Memory B cell (primary cell): Measurements from ENCODE around the gene FLRT2.

Source experiments
- ATAC-seq: fragments of 150-1000 bp; cut with Tn5 transposase; 2 replicates; pipeline ENCODE4 v1.10.0; 2021; ENCODE audit warnings: low read depth, mild to moderate bottlenecking, moderate library complexity
- DNase-seq, 2 donors: peaks; one replicate each; pipeline ENCODE4 v3.0.0; 2022; ENCODE audit warnings: low spot score in 2 of 2
- H3K27ac Mint-ChIP-seq: one replicate; pipeline ENCODE4 v1.8.0; 2022; ENCODE audit warnings: mild to moderate bottlenecking, moderate library complexity, mixed read lengths
- H3K27me3 Mint-ChIP-seq: one replicate; pipeline ENCODE4 v1.8.0; 2022; ENCODE audit warnings: mixed read lengths
- H3K36me3 Mint-ChIP-seq: one replicate; pipeline ENCODE4 v1.8.0; 2022; ENCODE audit warnings: mild to moderate bottlenecking, mixed read lengths
- H3K4me1 Mint-ChIP-seq: one replicate; pipeline ENCODE4 v1.8.0; 2022; ENCODE audit warnings: mixed read lengths
- H3K4me3 Mint-ChIP-seq: one replicate; pipeline ENCODE4 v1.8.0; 2022; ENCODE audit warnings: mild to moderate bottlenecking, moderate library complexity, mixed read lengths
- H3K9me3 Mint-ChIP-seq: one replicate; pipeline ENCODE4 v1.8.0; 2022; ENCODE audit warnings: mixed read lengths

Gene FLRT2

GRCh38 chr14:85579942-85580341 lies 50.0 kb downstream of the FLRT2 start:
- no peaks in the 10 kb centered on the region for H3K36me3 Mint-ChIP-seq
- H3K9me3 Mint-ChIP-seq: peaks cover 2% of the 10 kb centered on the region
- H3K27ac Mint-ChIP-seq: no peak overlapping the region
- H3K27me3 Mint-ChIP-seq: no peaks in the 10 kb centered on the region
- H3K4me1 Mint-ChIP-seq: no peaks in the 10 kb centered on the region
- DNase-seq: no peak
- ATAC-seq: no peak
- H3K4me3 Mint-ChIP-seq: no peak overlapping the region

DNA sequence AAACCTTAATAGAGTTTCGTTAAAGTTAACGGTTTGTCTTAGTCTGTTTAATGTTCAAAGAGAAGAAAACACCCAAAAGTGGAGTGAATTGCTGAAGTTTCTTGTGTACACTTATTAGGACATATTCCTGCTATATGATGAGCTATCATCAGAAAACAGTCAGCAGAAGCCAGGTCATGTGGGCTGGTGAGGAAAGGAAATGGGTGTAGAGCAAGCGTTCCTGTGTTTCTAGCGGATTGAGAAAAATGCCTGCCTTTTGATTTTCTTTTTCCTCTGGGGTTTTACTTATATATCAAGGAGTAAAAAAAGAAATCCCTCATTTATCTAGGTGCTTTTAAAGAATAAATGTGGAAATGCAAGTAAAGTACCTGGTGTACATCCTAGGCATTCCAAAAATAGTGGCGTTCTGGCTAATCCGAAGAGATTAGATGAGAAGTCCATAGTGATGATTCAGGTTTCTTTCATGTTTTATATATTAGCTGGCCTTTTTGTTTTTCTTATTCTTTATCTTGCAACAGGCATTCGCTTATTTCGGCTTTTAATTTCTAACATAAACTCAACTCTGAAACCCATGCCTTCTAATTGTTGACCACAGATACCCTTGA lies 50.7 kb downstream of the FLRT2 start:
- H3K27me3 Mint-ChIP-seq: no peaks in the 10 kb centered on the region
- ATAC-seq: no peak
- H3K9me3 Mint-ChIP-seq: peaks cover 2% of the 10 kb centered on the region
- H3K27ac Mint-ChIP-seq: no peak overlapping the region
- DNase-seq: no peak
- no peaks in the 10 kb centered on the region for H3K4me1 Mint-ChIP-seq
- H3K36me3 Mint-ChIP-seq: no peaks in the 10 kb centered on the region
- no peak overlapping the region for H3K4me3 Mint-ChIP-seq

DNA sequence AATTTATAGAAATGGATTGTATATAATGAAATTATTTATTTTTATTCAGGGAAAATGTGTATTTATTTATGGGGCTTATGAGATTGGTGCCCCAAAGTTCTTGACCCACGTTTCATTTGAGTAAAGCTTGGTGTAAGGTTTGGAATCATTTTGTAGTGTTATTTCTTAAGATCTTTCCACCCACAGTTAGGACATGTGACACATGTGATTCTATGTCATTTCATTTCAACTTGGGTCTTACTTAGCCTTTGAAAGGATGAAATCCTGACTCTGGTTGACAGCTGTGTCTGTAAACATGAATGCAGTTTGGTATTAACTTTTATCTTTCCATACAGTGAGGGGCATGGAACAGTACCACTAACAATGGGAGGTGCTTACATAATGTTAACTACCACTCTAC lies 51.7 kb downstream of the FLRT2 start:
- Mint-ChIP-seq H3K36me3 (no peaks in the 10 kb centered on the region), H3K4me3 (no peak overlapping the region), H3K4me1 (no peaks in the 10 kb centered on the region), H3K27ac (no peak overlapping the region), H3K27me3 (no peaks in the 10 kb centered on the region), H3K9me3 (peaks cover 2% of the 10 kb centered on the region)
- ATAC-seq: no peak
- no peak for DNase-seq

DNA sequence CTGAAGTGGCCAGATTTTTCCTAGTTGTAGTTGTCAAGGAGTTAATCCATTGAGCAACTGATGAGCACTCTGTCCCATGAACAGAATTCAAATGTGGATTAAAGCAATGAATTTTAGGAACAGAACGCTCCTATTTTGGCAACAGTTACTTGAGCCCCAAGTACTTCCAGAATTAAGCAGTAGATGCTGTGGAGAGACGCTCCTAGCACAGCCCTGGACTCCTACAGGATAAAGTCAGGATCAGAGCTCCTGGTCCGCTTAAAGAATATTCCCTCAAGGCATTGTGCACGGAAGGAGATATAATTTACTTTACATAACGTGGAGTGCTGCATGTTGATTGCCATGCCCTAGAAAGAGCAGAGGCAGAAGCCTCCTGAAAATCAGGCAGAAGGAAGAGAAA lies 53.4 kb downstream of the FLRT2 start:
- peaks cover under 1% of the 10 kb centered on the region for H3K9me3 Mint-ChIP-seq
- no peak overlapping the region for H3K4me3 Mint-ChIP-seq
- DNase-seq (no peak), ATAC-seq (no peak)
- no peaks in the 10 kb centered on the region for H3K4me1 Mint-ChIP-seq
- H3K27ac Mint-ChIP-seq: no peak overlapping the region
- H3K36me3 Mint-ChIP-seq: no peaks in the 10 kb centered on the region
- no peaks in the 10 kb centered on the region for H3K27me3 Mint-ChIP-seq

- DNase-seq (no peak), ATAC-seq (no peak)
- Mint-ChIP-seq H3K27ac (no peak overlapping the region), H3K36me3 (no peaks in the 10 kb centered on the region), H3K27me3 (no peaks in the 10 kb centered on the region), H3K9me3 (peaks cover 6% of the 10 kb centered on the region), H3K4me3 (no peak overlapping the region), H3K4me1 (no peaks in the 10 kb centered on the region)
Measured at GRCh38 chr14:85584481-85584880, 54.5 kb downstream of the FLRT2 start.

DNA sequence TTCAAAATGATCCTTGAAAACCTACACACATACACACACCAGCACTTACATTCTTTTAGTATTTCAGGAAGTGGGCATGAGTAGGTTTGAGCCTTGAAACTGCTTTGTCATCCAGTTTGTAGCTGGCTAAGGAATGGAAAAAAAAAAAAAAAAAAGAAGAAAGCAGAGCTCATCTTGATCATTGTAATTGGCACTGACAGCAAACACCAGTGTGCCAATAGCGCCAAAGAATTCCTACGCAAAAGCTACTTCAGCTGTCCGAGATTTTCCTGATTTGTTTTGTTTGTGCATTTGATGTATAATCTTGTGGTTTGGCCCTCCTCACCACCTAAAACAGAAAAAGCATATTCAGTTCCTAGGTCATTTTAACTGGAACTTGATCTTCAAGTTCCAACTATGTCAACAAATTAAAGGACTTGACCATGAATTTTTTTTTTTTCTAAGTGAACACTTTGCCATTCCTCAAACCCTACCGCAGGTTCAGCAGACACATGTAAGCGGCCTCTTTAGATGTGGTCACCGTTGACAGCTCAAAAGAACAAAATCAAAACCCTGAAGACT lies 57.3 kb downstream of the FLRT2 start:
- Mint-ChIP-seq H3K36me3 (no peaks in the 10 kb centered on the region), H3K4me3 (no peak overlapping the region), H3K9me3 (peaks cover 7% of the 10 kb centered on the region), H3K27ac (no peak overlapping the region), H3K4me1 (no peaks in the 10 kb centered on the region), H3K27me3 (no peaks in the 10 kb centered on the region)
- DNase-seq: no peak
- no peak for ATAC-seq

- no peaks in the 10 kb centered on the region for H3K4me1 Mint-ChIP-seq
- ATAC-seq (no peak), DNase-seq (no peak)
- no peak overlapping the region for H3K27ac Mint-ChIP-seq
- H3K9me3 Mint-ChIP-seq: peaks cover 9% of the 10 kb centered on the region
- H3K36me3 Mint-ChIP-seq: no peaks in the 10 kb centered on the region
- H3K4me3 Mint-ChIP-seq: no peak overlapping the region
- H3K27me3 Mint-ChIP-seq: no peaks in the 10 kb centered on the region
Measured at GRCh38 chr14:85590784-85591183, 60.8 kb downstream of the FLRT2 start.

DNA sequence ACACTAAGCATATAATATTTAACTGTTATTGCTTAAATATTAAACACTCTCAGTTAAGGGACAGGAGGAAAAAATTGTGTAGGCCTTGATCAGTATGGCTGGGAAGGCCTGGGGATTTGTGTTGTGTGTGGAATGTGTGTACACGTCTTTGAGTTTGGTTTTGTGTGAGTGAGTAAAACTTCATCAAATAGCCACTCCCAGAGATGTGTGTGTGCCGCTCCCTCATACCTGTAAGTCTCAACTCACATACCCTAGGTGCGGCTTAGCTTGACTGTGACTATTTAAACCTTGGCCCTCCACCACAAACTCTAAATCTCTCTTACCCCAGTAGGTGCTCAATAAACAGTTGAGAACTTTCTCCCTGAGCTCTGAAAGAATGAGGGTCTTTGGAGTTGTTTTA lies 64.3 kb downstream of the FLRT2 start:
- ATAC-seq (no peak), DNase-seq (no peak)
- peaks cover 5% of the 10 kb centered on the region for H3K9me3 Mint-ChIP-seq
- H3K27me3 Mint-ChIP-seq: no peaks in the 10 kb centered on the region
- no peaks in the 10 kb centered on the region for H3K36me3 Mint-ChIP-seq
- H3K4me3 Mint-ChIP-seq: no peak overlapping the region
- no peak overlapping the region for H3K27ac Mint-ChIP-seq
- no peaks in the 10 kb centered on the region for H3K4me1 Mint-ChIP-seq

GRCh38 chr14:85595981-85596380 lies 66.0 kb downstream of the FLRT2 start:
- Mint-ChIP-seq H3K4me1 (no peaks in the 10 kb centered on the region), H3K4me3 (no peak overlapping the region), H3K36me3 (no peaks in the 10 kb centered on the region), H3K27ac (no peak overlapping the region), H3K27me3 (no peaks in the 10 kb centered on the region), H3K9me3 (peaks cover 4% of the 10 kb centered on the region)
- no peak for ATAC-seq
- DNase-seq: no peak

DNA sequence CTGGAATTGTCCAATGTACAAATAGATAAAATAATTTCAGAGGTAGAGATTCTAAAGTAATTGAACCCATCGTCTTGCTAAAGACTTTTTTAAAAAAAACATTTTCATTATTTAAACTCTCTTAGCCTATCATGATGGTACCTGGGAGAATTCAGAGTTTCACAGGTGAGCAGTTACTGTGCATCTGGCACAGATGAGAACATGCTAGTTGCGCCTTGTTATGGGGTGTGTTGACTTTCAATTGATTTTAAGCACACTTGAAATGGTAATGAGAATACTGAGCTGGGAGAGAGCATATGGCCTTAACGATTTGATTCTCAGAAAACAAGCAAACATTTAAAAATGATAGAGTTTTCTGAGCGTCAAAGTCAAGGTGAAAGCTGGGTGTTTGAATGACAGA lies 66.6 kb downstream of the FLRT2 start:
- no peak for ATAC-seq
- no peak overlapping the region for H3K27ac Mint-ChIP-seq

GRCh38 chr14:85597701-85598100 lies 67.8 kb downstream of the FLRT2 start:
- H3K36me3 Mint-ChIP-seq: no peaks in the 10 kb centered on the region
- DNase-seq: no peak
- ATAC-seq: no peak
- no peak overlapping the region for H3K27ac Mint-ChIP-seq
- H3K9me3 Mint-ChIP-seq: peaks cover 4% of the 10 kb centered on the region
- no peak overlapping the region for H3K4me3 Mint-ChIP-seq
- no peaks in the 10 kb centered on the region for H3K4me1 Mint-ChIP-seq
- no peaks in the 10 kb centered on the region for H3K27me3 Mint-ChIP-seq

More for the DNA sequence above, 66.6 kb downstream of the FLRT2 start:
- Mint-ChIP-seq H3K4me3 (no peak overlapping the region), H3K4me1 (no peaks in the 10 kb centered on the region), H3K36me3 (no peaks in the 10 kb centered on the region), H3K9me3 (peaks cover 4% of the 10 kb centered on the region), H3K27me3 (no peaks in the 10 kb centered on the region)
- DNase-seq: no peak

DNA sequence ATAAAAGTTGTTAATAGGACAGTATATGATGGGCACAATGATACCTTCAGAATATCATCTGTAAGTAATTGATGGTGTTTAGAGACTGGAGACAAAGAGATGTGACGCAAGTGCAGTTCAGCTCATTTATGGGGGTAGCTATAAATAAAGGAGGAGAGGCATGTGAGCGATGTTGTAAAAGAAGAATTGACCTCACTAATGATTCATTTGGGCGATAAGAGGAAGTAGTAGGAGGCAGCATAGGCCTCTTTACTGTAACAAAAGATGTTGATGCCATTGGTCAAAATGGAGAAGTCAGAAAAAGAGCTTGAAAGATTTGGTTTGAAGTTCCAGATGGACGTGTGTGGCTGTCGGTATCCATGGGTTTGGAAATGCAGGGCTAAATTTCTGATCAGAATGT lies 70.0 kb downstream of the FLRT2 start:
- Mint-ChIP-seq H3K27ac (no peak overlapping the region), H3K4me1 (no peaks in the 10 kb centered on the region), H3K4me3 (no peak overlapping the region), H3K36me3 (no peaks in the 10 kb centered on the region), H3K27me3 (no peaks in the 10 kb centered on the region), H3K9me3 (peaks cover 3% of the 10 kb centered on the region)
- ATAC-seq: no peak
- no peak for DNase-seq

GRCh38 chr14:85601246-85601645 lies 71.3 kb downstream of the FLRT2 start:
- no peak for DNase-seq
- H3K36me3 Mint-ChIP-seq: no peaks in the 10 kb centered on the region
- H3K27ac Mint-ChIP-seq: no peak overlapping the region
- no peak for ATAC-seq
- peaks cover 5% of the 10 kb centered on the region for H3K9me3 Mint-ChIP-seq
- H3K27me3 Mint-ChIP-seq: no peaks in the 10 kb centered on the region
- H3K4me1 Mint-ChIP-seq: no peaks in the 10 kb centered on the region
- H3K4me3 Mint-ChIP-seq: no peak overlapping the region

- Mint-ChIP-seq H3K9me3 (peaks cover 5% of the 10 kb centered on the region), H3K36me3 (no peaks in the 10 kb centered on the region), H3K4me1 (no peaks in the 10 kb centered on the region), H3K27me3 (no peaks in the 10 kb centered on the region), H3K27ac (no peak overlapping the region), H3K4me3 (no peak overlapping the region)
- no peak for ATAC-seq
- no peak for DNase-seq
Measured at GRCh38 chr14:85601690-85602089, 71.7 kb downstream of the FLRT2 start.

- no peaks in the 10 kb centered on the region for H3K27me3 Mint-ChIP-seq
- no peak overlapping the region for H3K27ac Mint-ChIP-seq
- no peak for DNase-seq
- no peak overlapping the region for H3K4me3 Mint-ChIP-seq
- no peak for ATAC-seq
- no peaks in the 10 kb centered on the region for H3K36me3 Mint-ChIP-seq
- H3K9me3 Mint-ChIP-seq: peaks cover 5% of the 10 kb centered on the region
- H3K4me1 Mint-ChIP-seq: no peaks in the 10 kb centered on the region
Measured at GRCh38 chr14:85602345-85602744, 72.4 kb downstream of the FLRT2 start.
